HL-60 (cell line): ENCODE data around the gene DPYSL5.

Source experiments
- DNase-seq, 2 experiments: peaks; one replicate each; pipeline ENCODE4 v3.0.0-alpha.2; 2010 to 2020; ENCODE audit warnings: low read depth in 1 of 2, low spot score in 1 of 2
- H3K27ac ChIP-seq: fragments of 250-450 bp; sonication (Bioruptor Pico); replicated peaks from 2 replicates; pipeline ENCODE4 v1.5.1; 2020; ENCODE audit warnings: mild to moderate bottlenecking, moderate library complexity
- H3K27me3 ChIP-seq: fragments of 250-450 bp; sonication (Bioruptor Pico); 2 replicates; pipeline ENCODE4 v1.5.1; 2021; ENCODE audit warnings: mild to moderate bottlenecking, moderate library complexity; ENCODE audit not compliant: insufficient read depth, poor library complexity, severe bottlenecking
- H3K4me3 ChIP-seq: replicated peaks from 2 replicates; pipeline ENCODE4 v1.5.1; 2011; ENCODE audit warnings: mild to moderate bottlenecking, control low read depth, low read length; ENCODE audit not compliant: insufficient read depth
- CTCF ChIP-seq: IDR thresholded peaks from one replicate; pipeline ENCODE4 v1.5.1; 2011; ENCODE audit warnings: low read length, control low read depth, inconsistent platforms; ENCODE audit not compliant: insufficient read depth
- GABPA ChIP-seq: IDR thresholded peaks from 2 replicates; pipeline ENCODE4 v1.6.1; 2012; ENCODE audit warnings: low read depth
- POLR2AphosphoS5 ChIP-seq: IDR thresholded peaks from 2 replicates; pipeline ENCODE4 v1.6.1; 2012; ENCODE audit warnings: low read depth
- REST ChIP-seq: IDR thresholded peaks from 2 replicates; pipeline ENCODE4 v1.6.1; 2012; ENCODE audit warnings: low read depth; ENCODE audit not compliant: insufficient replicate concordance
- SPI1 ChIP-seq: IDR thresholded peaks from 2 replicates; pipeline ENCODE4 v1.6.1; 2012; ENCODE audit warnings: low read depth, mild to moderate bottlenecking, borderline replicate concordance

Gene DPYSL5

DNA sequence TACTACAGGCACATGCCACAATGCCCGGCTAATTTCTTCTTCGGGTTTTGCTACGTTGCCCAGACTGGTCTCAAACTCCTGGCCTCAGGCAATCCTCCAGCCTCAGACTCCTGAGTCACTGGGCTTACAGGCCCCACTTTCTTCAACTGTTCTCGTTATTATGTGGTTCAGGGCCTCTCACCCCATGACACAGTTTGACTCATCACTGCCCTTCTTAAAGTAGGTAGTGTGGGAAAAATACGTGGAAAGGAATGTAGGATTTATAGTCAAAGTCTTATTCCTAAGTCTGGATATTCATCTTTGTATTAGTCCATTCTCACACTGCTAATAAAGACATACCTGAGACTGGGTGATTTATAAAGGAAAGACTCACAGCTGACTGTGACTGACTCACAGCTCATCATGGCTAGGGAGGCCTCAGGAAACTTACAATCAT, 42.7 kb upstream of the DPYSL5 start:
- Histone ChIP-seq H3K4me3 (no peak overlapping the region), H3K27ac (no peak overlapping the region), H3K27me3 (no peaks in the 10 kb centered on the region)
- no peak for TF ChIP-seq POLR2AphosphoS5
- TF ChIP-seq SPI1: no peak
- no peak for TF ChIP-seq REST
- no peak for TF ChIP-seq GABPA
- no peak for TF ChIP-seq CTCF
- DNase-seq: no peak

GRCh38 chr2:26807788-26808460, 40.0 kb upstream of the DPYSL5 start:
- TF ChIP-seq POLR2AphosphoS5 (no peak), GABPA (no peak), SPI1 (no peak), CTCF (no peak), REST (no peak)
- DNase-seq: no peak
- H3K27me3 ChIP-seq: no peaks in the 10 kb centered on the region
- H3K4me3 ChIP-seq: no peak overlapping the region
- no peak overlapping the region for H3K27ac ChIP-seq

- no peak overlapping the region for H3K27ac ChIP-seq
- no peak for TF ChIP-seq SPI1
- TF ChIP-seq GABPA: no peak
- no peak for TF ChIP-seq CTCF
- no peak for TF ChIP-seq POLR2AphosphoS5
- TF ChIP-seq REST: no peak
- H3K4me3 ChIP-seq: no peak overlapping the region
- no peak for DNase-seq
- H3K27me3 ChIP-seq: no peaks in the 10 kb centered on the region
Observed at GRCh38 chr2:26809211-26809610, 38.7 kb upstream of the DPYSL5 start.
